GM18870 (cell line): ENCODE data around the gene ITGA7.

Experiments
- ATAC-seq: cut with Tn5 transposase; IDR thresholded peaks from one replicate; pipeline ENCODE4 v1.9.1; 2021; ENCODE audit warnings: moderate library complexity; ENCODE audit not compliant: unreplicated experiment

The ITGA7 gene

GRCh38 chr12:55720894-55721444 lies 13.3 kb upstream of the ITGA7 start:
- ATAC-seq = no peak

GRCh38 chr12:55720071-55720564 lies 12.4 kb upstream of the ITGA7 start, which contains the start of gene RDH5:
Gene RDH5, plus strand, starts transcription at chr12:55720393. Its CDS starts 792 bp downstream, at chr12:55721185.
- ATAC-seq = no peak

- no peak for ATAC-seq
Measured at GRCh38 chr12:55719371-55719770, 11.7 kb upstream of the ITGA7 start.

- no peak for ATAC-seq
Measured at GRCh38 chr12:55718624-55719275, 11.0 kb upstream of the ITGA7 start.

GRCh38 chr12:55718015-55718414 lies 10.3 kb upstream of the ITGA7 start:
- no peak for ATAC-seq

GRCh38 chr12:55717011-55718007 lies 9.6 kb upstream of the ITGA7 start:
- no peak for ATAC-seq

GRCh38 chr12:55716582-55716957 lies 8.9 kb upstream of the ITGA7 start:
- ATAC-seq = no peak

- ATAC-seq = peak; percentile 62
Measured at GRCh38 chr12:55715833-55716581, 8.3 kb upstream of the ITGA7 start, which contains the start of gene BLOC1S1. Gene BLOC1S1, plus strand, starts transcription at chr12:55716046. Its CDS starts 6 bp downstream, at chr12:55716052.

GRCh38 chr12:55715169-55715764 lies 7.6 kb upstream of the ITGA7 start:
- no peak for ATAC-seq

GRCh38 chr12:55713721-55714120 lies 6.0 kb upstream of the ITGA7 start:
- ATAC-seq = no peak

GRCh38 chr12:55712700-55713415 lies 5.2 kb upstream of the ITGA7 start:
- ATAC-seq = no peak

GRCh38 chr12:55711786-55712553 lies 4.3 kb upstream of the ITGA7 start:
- ATAC-seq = no peak

GRCh38 chr12:55708695-55709233 lies 1.1 kb upstream of the ITGA7 start:
- ATAC-seq = no peak

GRCh38 chr12:55707219-55707671 lies 459 bp downstream of the ITGA7 start:
- ATAC-seq = no peak

GRCh38 chr12:55706568-55707218 lies 1.0 kb downstream of the ITGA7 start:
- ATAC-seq = no peak

- ATAC-seq = no peak
Measured at GRCh38 chr12:55705782-55706402, 1.8 kb downstream of the ITGA7 start.
